PC-3 (cell line): ENCODE data around the gene ITSN1. TPM values are rescaled to one million over a fixed set of nuclear protein-coding genes. Genes with fewer than 3 reads are reported as not detected.

ENCODE experiments used
- ATAC-seq: fragments of 200-7000 bp; cut with Tn5 transposase; 2 replicates; pipeline ENCODE4 v1.9.1; 2020; ENCODE audit warnings: mild to moderate bottlenecking, moderate library complexity
- BruUV-seq: library from RNA; stranded (reverse); fragments of 400-500 nt; replicated peaks from 2 replicates; lab custom pipeline; 2021; lab: Mats Ljungman, UMichigan
- CTCF ChIA-PET: fragments of 300-600 bp; sonication (Branson Sonifier 250); formaldehyde crosslinking; loops from one replicate; lab custom pipeline; 2022; ENCODE audit warnings: antibody characterized with exemption; lab: Charles Lee
- POLR2A ChIA-PET: fragments of 300-600 bp; sonication (Branson Sonifier 250); formaldehyde crosslinking; loops from one replicate; lab custom pipeline; 2022; ENCODE audit warnings: antibody characterized with exemption; ENCODE audit not compliant: unreplicated experiment; lab: Charles Lee
- DNase-seq: peaks from one replicate; pipeline ENCODE4 v3.0.0-alpha.2; 2015
- H2AFZ ChIP-seq: fragments of 300-600 bp; sonication (generic); 2 replicates; pipeline ENCODE4 v1.6.0; 2016; ENCODE audit warnings: antibody characterized with exemption, low read length
- H3F3A ChIP-seq: fragments of 300-600 bp; sonication (generic); one replicate; pipeline ENCODE4 v1.6.0; 2017; ENCODE audit warnings: antibody characterized with exemption, low read length, control low read depth, mild to moderate bottlenecking; ENCODE audit not compliant: unreplicated experiment
- H3K27ac ChIP-seq: fragments of 300-600 bp; sonication (generic); 2 replicates; pipeline ENCODE4 v1.5.1; 2016; ENCODE audit warnings: mild to moderate bottlenecking, low read length
- H3K27me3 ChIP-seq: fragments of 300-600 bp; sonication (generic); 2 replicates; pipeline ENCODE4 v1.6.1; 2016; ENCODE audit warnings: low read length, mixed read lengths
- H3K36me3 ChIP-seq: fragments of 300-600 bp; sonication (generic); 2 replicates; pipeline ENCODE4 v1.6.1; 2016; ENCODE audit warnings: low read depth, mixed run types, low read length, mixed read lengths
- H3K4me1 ChIP-seq: fragments of 300-600 bp; sonication (generic); 2 replicates; pipeline ENCODE4 v1.5.1; 2016; ENCODE audit warnings: low read length; ENCODE audit not compliant: insufficient read depth
- H3K4me2 ChIP-seq: fragments of 300-600 bp; sonication (generic); 2 replicates; pipeline ENCODE4 v1.6.0; 2016; ENCODE audit warnings: low read length
- H3K4me3 ChIP-seq: fragments of 300-600 bp; sonication (generic); 2 replicates; pipeline ENCODE4 v1.5.1; 2016; ENCODE audit warnings: mild to moderate bottlenecking, low read length, mixed read lengths
- H3K79me2 ChIP-seq: fragments of 300-600 bp; sonication (generic); 2 replicates; pipeline ENCODE4 v1.6.1; 2017; ENCODE audit warnings: low read length, mixed read lengths
- H3K9ac ChIP-seq: fragments of 300-600 bp; sonication (generic); 2 replicates; pipeline ENCODE4 v1.6.0; 2016; ENCODE audit warnings: mild to moderate bottlenecking, low read length
- H3K9me2 ChIP-seq: fragments of 300-600 bp; sonication (generic); replicated peaks from 2 replicates; pipeline ENCODE4 v1.6.1; 2016; ENCODE audit warnings: mixed run types, low read length, mixed read lengths
- H3K9me3 ChIP-seq: fragments of 300-600 bp; sonication (generic); 2 replicates; pipeline ENCODE4 v1.6.1; 2016; ENCODE audit warnings: low read length, mixed read lengths
- H4K20me1 ChIP-seq: fragments of 300-600 bp; sonication (generic); 2 replicates; pipeline ENCODE4 v1.6.1; 2016; ENCODE audit warnings: low read length, mixed read lengths
- CTCF ChIP-seq: fragments of 300-600 bp; sonication (generic); conservative IDR thresholded peaks from 2 replicates; pipeline ENCODE4 v1.5.1; 2017; ENCODE audit warnings: antibody characterized with exemption, low read depth, mild to moderate bottlenecking, low read length
- EZH2 ChIP-seq: fragments of 300-600 bp; sonication (generic); IDR thresholded peaks from one replicate; pipeline ENCODE4 v1.6.1; 2017; ENCODE audit warnings: antibody characterized with exemption, mild to moderate bottlenecking, low read length; ENCODE audit not compliant: unreplicated experiment
- EZH2phosphoT487 ChIP-seq: fragments of 300-600 bp; sonication (generic); IDR thresholded peaks from 2 replicates; pipeline ENCODE4 v1.6.1; 2018; ENCODE audit warnings: mild to moderate bottlenecking, antibody characterized with exemption, low read length, borderline replicate concordance
- intact Hi-C: fragments of 100-400 bp; cut with micrococcal nuclease; formaldehyde crosslinking; loops from 2 replicates; pipeline ENCODE4 v1.9.0; 2023
- total RNA-seq: library from RNA; depleted of rRNA; stranded (reverse); fragments of >200 nt; gene quantifications from 2 replicates; pipeline ENCODE4 v1.2.3, GENCODE V29; 2014

The ITSN1 gene
- total RNA-seq, 1 experiment from 2014 or later: 45.6 TPM

- no peak for TF ChIP-seq EZH2
- TF ChIP-seq CTCF: no peak
- no peak for TF ChIP-seq EZH2phosphoT487
- Histone ChIP-seq H3K4me1 (no peaks in the 10 kb centered on the region), H3K4me2 (no peak overlapping the region), H3K9ac (no peak overlapping the region), H3K9me3 (no peaks in the 10 kb centered on the region), H2AFZ (no peak overlapping the region), H3K27ac (no peak overlapping the region), H3K4me3 (no peak overlapping the region), H3K36me3 (no peaks in the 10 kb centered on the region; the same call in 1 of the 2 replicates), H3F3A (no peaks in the 10 kb centered on the region), H3K27me3 (no peaks in the 10 kb centered on the region), H3K9me2 (no peaks in the 10 kb centered on the region), H4K20me1 (no peaks in the 10 kb centered on the region), H3K79me2 (no peaks in the 10 kb centered on the region)
- ChIA-PET POLR2A (interaction anchor here (0.7 kb wide), 1 partner anchor 238 kb away, joined by 27 read pairs; no protein-coding TSS in a partner anchor), CTCF (no interaction called here)
- ATAC-seq (no peak), DNase-seq (no peak)
- intact Hi-C loops: no loop called here
- no TSS peak for BruUV-seq
Measured at GRCh38 chr21:33811167-33812010, 169.1 kb downstream of the ITSN1 start.

- no TSS peak for BruUV-seq
- Histone ChIP-seq H3K79me2 (no peaks in the 10 kb centered on the region), H3K9me3 (no peaks in the 10 kb centered on the region), H3F3A (no peaks in the 10 kb centered on the region), H3K36me3 (no peaks in the 10 kb centered on the region; the same call in 1 of the 2 replicates), H3K9me2 (no peaks in the 10 kb centered on the region), H3K4me3 (no peak overlapping the region), H3K27me3 (no peaks in the 10 kb centered on the region), H3K4me2 (no peak overlapping the region), H3K27ac (no peak overlapping the region), H3K9ac (no peak overlapping the region), H2AFZ (no peak overlapping the region), H4K20me1 (no peaks in the 10 kb centered on the region), H3K4me1 (no peaks in the 10 kb centered on the region)
- no peak for DNase-seq
- intact Hi-C loops: no loop called here
- POLR2A ChIA-PET: no interaction called here
- TF ChIP-seq EZH2phosphoT487 (no peak), CTCF (no peak), EZH2 (no peak)
- ATAC-seq: no peak
- CTCF ChIA-PET: no interaction called here
Measured at GRCh38 chr21:33813832-33814365, 171.6 kb downstream of the ITSN1 start.
